ENCODE results near the gene RPL22.
A peak's percentile ranks its signal among the peaks of the same experiment; 100 is the strongest.

The RPL22 gene

GRCh38 chr1:6199298-6200187 is at the start of gene RPL22:
TSS of gene RPL22 (minus strand) at chr1:6199595. CDS start at chr1:6199573, 22 bp downstream.
- Mint-ChIP-seq H3K27ac (peak within 1 kb of the TSS; percentile 94), H3K4me1 (peaks cover 57% of the 10 kb centered on the region), H3K4me3 (peak within 1 kb of the TSS; percentile 83), H3K36me3 (peaks cover 51% of the 10 kb centered on the region), H3K9me3 (no peaks in the 10 kb centered on the region)
- ATAC-seq (peak; percentile 99), DNase-seq (ENCODE audit: low spot score in 2 of 2) (peak; percentile 88 to 97)

DNA sequence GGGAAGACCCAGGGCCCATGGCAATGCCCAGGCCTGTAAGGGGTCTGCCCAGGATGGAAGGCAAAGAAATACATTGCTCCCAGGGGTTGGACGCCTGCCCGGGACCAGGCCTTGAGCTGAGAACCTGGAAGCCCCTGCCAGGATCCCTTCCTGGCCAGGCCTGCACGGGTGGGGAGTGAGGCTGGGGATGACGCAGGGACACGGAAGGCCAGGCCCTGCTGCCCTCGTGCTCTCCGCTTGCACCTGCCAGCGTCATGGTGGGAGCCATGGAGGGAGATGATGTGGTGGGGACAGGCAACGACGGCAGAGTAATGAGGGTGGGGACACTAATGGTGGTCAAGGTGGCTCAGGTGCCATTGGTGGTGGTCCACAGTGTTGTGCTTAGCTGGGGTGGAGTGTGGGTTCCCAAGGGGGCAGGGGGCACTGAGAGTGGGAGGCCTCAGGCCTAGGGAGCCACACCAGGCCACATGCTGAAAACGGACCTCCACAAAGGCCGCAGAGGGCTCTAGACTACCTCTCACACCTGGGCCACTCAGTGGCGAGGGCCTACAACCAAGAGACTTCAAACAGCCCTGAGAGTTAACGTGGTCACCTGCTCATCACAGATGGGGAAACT is 48.9 kb upstream of the RPL22 start:
- DNase-seq (ENCODE audit: low spot score in 2 of 2) (no peak), ATAC-seq (no peak)
- H3K4me3 Mint-ChIP-seq, result peak overlapping the region; percentile 23
- no peaks in the 10 kb centered on the region for H3K9me3 Mint-ChIP-seq
- H3K36me3 Mint-ChIP-seq, result no peaks in the 10 kb centered on the region
- peaks cover 9% of the 10 kb centered on the region for H3K4me1 Mint-ChIP-seq
- H3K27ac Mint-ChIP-seq, result no peak overlapping the region

GRCh38 chr1:6247651-6248050 is 48.3 kb upstream of the RPL22 start:
- H3K4me3 Mint-ChIP-seq, result no peak overlapping the region
- peaks cover 9% of the 10 kb centered on the region for H3K4me1 Mint-ChIP-seq
- no peaks in the 10 kb centered on the region for H3K9me3 Mint-ChIP-seq
- no peak for DNase-seq (ENCODE audit: low spot score in 2 of 2)
- no peaks in the 10 kb centered on the region for H3K36me3 Mint-ChIP-seq
- no peak overlapping the region for H3K27ac Mint-ChIP-seq
- no peak for ATAC-seq

DNA sequence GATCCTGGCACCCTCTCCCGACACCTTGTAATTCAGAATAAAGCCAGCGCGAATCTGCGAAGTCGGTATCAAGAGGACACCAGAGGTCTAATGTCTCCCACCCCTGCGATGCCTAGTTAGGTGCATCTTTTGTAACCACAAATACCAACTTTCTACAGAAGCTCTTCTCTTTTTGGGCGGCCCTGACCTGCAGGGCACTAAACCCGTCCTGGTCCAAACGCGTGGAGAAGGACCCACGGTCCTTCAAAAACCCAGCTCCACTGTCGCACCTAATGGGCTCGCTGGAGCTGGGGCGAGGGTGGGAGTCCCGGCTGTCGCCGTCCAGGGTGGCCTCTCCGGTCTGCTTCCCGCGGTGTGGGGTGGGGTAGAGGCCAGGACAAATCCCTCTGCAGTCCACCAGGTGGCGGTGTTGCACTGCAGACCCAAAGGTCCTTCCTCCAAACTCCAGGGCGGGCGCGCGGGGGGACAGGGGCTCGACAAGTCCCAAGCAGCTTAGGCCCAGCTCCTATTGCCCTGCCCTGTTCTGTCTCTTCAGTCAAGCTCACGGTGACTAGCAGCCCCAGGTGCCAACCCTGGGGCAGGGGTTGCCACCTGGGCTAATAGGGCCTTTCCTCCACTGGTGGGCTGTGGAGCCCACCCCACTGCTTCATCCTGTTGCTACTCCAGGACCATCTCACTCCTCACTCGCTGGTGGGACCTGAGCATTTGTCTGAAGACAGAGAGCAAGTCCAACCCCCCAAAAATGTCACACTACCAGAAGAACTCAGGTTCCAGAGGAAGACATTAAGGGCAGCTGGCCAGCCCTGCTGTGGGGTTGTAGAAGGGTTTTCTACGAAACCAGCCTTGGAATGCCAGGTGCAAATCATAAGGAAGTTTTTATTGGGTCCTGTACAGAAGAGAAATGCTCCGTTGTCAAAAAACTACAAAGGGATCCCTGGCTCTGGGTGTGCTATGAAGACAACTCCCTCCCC is 47.4 kb upstream of the RPL22 start:
- ATAC-seq, result peak; percentile 63
- peak overlapping the region; percentile 68 for H3K4me3 Mint-ChIP-seq

GRCh38 chr1:6245869-6246496 is 46.6 kb upstream of the RPL22 start:
- ATAC-seq, result no peak

More for the DNA sequence above, 47.4 kb upstream of the RPL22 start:
- DNase-seq (ENCODE audit: low spot score in 2 of 2), result peak; percentile 71 to 90
- Mint-ChIP-seq H3K4me1 (peaks cover 10% of the 10 kb centered on the region), H3K9me3 (no peaks in the 10 kb centered on the region), H3K36me3 (no peaks in the 10 kb centered on the region), H3K27ac (no peak overlapping the region)

GRCh38 chr1:6245086-6245868 is 45.9 kb upstream of the RPL22 start:
- Mint-ChIP-seq H3K4me1 (peaks cover 17% of the 10 kb centered on the region), H3K36me3 (no peaks in the 10 kb centered on the region), H3K9me3 (no peaks in the 10 kb centered on the region), H3K27ac (no peak overlapping the region), H3K4me3 (peak overlapping the region; percentile 68)
- DNase-seq (ENCODE audit: low spot score in 2 of 2) (peak; percentile 85 to 90), ATAC-seq (peak; percentile 78)

More at GRCh38 chr1:6245869-6246496, 46.6 kb upstream of the RPL22 start:
- peaks cover 17% of the 10 kb centered on the region for H3K4me1 Mint-ChIP-seq
- DNase-seq (ENCODE audit: low spot score in 2 of 2), result peak; percentile 41 to 87
- no peaks in the 10 kb centered on the region for H3K36me3 Mint-ChIP-seq
- H3K9me3 Mint-ChIP-seq, result no peaks in the 10 kb centered on the region
- H3K4me3 Mint-ChIP-seq, result peak overlapping the region; percentile 68
- no peak overlapping the region for H3K27ac Mint-ChIP-seq

GRCh38 chr1:6244401-6245049 is 45.1 kb upstream of the RPL22 start:
- H3K9me3 Mint-ChIP-seq, result no peaks in the 10 kb centered on the region
- H3K4me1 Mint-ChIP-seq, result peaks cover 17% of the 10 kb centered on the region
- no peaks in the 10 kb centered on the region for H3K36me3 Mint-ChIP-seq
- no peak overlapping the region for H3K27ac Mint-ChIP-seq
- ATAC-seq (no peak), DNase-seq (ENCODE audit: low spot score in 2 of 2) (no peak)
- no peak overlapping the region for H3K4me3 Mint-ChIP-seq

GRCh38 chr1:6243993-6244392 is 44.6 kb upstream of the RPL22 start, which contains the start of gene HES3:
TSS of gene HES3 (plus strand) at chr1:6244179. CDS start at chr1:6244366, 187 bp downstream.
- H3K9me3 Mint-ChIP-seq, result no peaks in the 10 kb centered on the region
- peaks cover 19% of the 10 kb centered on the region for H3K4me1 Mint-ChIP-seq
- DNase-seq (ENCODE audit: low spot score in 2 of 2) (no peak), ATAC-seq (no peak)
- no peak within 1 kb of the TSS for H3K27ac Mint-ChIP-seq
- peak within 1 kb of the TSS; percentile 68 for H3K4me3 Mint-ChIP-seq
- no peaks in the 10 kb centered on the region for H3K36me3 Mint-ChIP-seq

- Mint-ChIP-seq H3K36me3 (no peaks in the 10 kb centered on the region), H3K9me3 (no peaks in the 10 kb centered on the region), H3K4me1 (peaks cover 22% of the 10 kb centered on the region), H3K27ac (no peak overlapping the region), H3K4me3 (no peak overlapping the region)
- DNase-seq (ENCODE audit: low spot score in 2 of 2) (no peak), ATAC-seq (no peak)
Observed at GRCh38 chr1:6243053-6243834, 43.8 kb upstream of the RPL22 start.

DNA sequence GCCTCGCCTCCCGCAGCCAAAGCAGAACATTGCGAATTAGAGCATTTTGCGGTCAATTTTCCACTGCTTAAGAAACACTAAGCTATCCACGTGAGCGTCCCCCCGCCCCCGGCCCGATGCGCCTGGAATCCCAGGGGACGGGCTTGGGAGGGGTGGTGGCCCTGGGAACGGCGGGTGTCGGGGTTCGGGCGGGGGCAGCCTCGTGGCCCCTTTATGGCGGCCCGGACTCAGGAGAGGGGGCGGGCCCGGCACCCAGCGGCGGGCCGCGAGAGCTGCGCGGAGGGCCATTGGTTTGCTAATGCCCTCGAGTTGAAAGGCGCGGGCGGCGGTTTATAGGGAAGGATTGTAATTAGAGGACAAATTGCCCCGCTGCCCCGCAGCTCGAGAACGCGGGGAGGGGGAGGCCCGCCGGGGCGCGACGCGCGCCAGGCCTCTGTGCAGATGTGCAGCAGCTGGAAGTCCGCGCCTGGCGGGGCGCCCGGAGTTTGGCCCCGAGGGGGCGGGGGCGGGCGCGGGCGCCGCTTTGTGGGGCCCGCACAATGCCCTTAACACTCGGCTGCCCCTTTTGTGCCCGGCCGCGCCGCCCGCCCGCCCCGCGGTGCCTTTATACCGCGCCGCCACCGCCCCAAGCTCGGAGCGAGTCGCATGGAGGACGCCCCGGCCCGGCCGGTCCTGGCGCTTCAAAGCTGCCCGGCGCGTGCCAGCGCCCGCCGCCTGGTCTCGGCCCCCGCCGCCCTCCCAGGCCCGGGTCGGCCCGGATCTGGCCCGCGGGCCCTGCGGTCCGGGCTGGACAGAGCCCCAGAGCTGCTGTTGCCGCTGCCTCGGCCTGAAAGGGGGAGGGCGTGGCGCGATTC is 42.7 kb upstream of the RPL22 start:
- H3K36me3 Mint-ChIP-seq, result no peaks in the 10 kb centered on the region
- no peak for ATAC-seq
- peak overlapping the region; percentile 30 for H3K4me3 Mint-ChIP-seq
- H3K27ac Mint-ChIP-seq, result no peak overlapping the region
- H3K4me1 Mint-ChIP-seq, result peaks cover 22% of the 10 kb centered on the region
- H3K9me3 Mint-ChIP-seq, result no peaks in the 10 kb centered on the region
- no peak for DNase-seq (ENCODE audit: low spot score in 2 of 2)

DNA sequence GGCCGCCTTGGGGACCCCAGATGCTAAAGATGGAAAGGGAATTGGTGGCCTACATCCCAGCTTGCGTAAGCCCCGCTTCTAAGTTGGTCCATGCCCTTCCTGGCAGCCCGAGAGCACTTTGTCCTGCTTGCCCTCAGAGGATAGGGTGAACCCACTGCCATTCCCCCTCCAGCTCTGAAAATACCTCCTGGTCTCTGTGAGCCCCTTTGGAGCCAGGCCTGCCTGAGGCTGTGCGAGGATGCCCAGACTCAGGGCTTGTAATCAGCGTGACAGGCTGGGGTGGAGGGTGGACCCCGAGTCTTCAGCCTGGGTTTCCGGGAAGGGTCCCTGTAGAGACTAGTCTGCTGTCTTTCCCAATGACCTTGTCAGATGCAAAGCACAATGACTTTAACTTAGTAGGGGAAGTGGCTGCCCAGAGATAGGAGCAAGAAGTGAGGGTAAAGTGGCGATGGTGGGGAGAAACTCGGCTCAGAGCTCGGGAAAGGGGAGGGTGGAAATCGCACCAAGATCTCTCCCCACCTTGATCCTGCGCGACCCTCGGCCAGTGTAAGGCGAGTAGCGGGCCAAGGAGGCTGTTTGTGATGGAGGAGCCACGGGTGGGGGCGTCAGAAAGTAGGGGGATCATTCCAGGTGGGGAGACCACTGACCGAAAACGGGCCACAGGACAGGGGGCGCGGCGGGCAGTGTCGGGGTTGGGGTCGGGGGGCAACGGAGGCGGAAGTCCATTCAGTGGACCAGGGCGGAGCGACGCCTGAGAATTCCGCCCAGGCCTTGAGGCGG is 41.9 kb upstream of the RPL22 start:
- Mint-ChIP-seq H3K4me3 (peak overlapping the region; percentile 30), H3K4me1 (peaks cover 16% of the 10 kb centered on the region), H3K27ac (no peak overlapping the region), H3K9me3 (no peaks in the 10 kb centered on the region), H3K36me3 (no peaks in the 10 kb centered on the region)
- DNase-seq (ENCODE audit: low spot score in 2 of 2) (no peak), ATAC-seq (no peak)
